Activated B cell treated with CpG ODN at 0.5 μM for 24 hours (primary cell): ENCODE results near the gene PCSK4. TPM values are rescaled to one million over a fixed set of nuclear protein-coding genes. Genes with fewer than 3 reads are reported as not detected.
A peak's percentile ranks its signal among the peaks of the same experiment; 100 is the strongest.
"Not testable (repeated sequence)": the region's sequence is repeated elsewhere in the genome, so short reads cannot be mapped to it uniquely, and the experiment has no call there.

Source experiments
- ATAC-seq: fragments of 200-7000 bp; cut with Tn5 transposase; one replicate; pipeline ENCODE4 v1.10.0; 2021; ENCODE audit warnings: low read depth, mild to moderate bottlenecking, moderate library complexity
- CTCF ChIA-PET: fragments of 350-600 bp; sonication (Branson Sonifier 250); formaldehyde crosslinking; loops from one replicate; lab custom pipeline; 2021; ENCODE audit warnings: antibody characterized with exemption; lab: Charles Lee
- POLR2A ChIA-PET: fragments of 350-600 bp; sonication (Branson Sonifier 250); formaldehyde crosslinking; loops from one replicate; lab custom pipeline; 2021; ENCODE audit warnings: antibody characterized with exemption; lab: Charles Lee
- DNase-seq: peaks from one replicate; pipeline ENCODE4 v3.0.0; 2022
- H3K27ac Mint-ChIP-seq: one replicate; pipeline ENCODE4 v1.8.0; 2020; ENCODE audit warnings: mixed read lengths
- H3K27me3 Mint-ChIP-seq: one replicate; pipeline ENCODE4 v1.8.0; 2021; ENCODE audit warnings: mixed read lengths
- H3K36me3 Mint-ChIP-seq: one replicate; pipeline ENCODE4 v1.8.0; 2021; ENCODE audit warnings: low read depth, mixed read lengths
- H3K4me1 Mint-ChIP-seq: one replicate; pipeline ENCODE4 v1.8.0; 2021; ENCODE audit warnings: mixed read lengths
- H3K4me3 Mint-ChIP-seq: one replicate; pipeline ENCODE4 v1.8.0; 2020; ENCODE audit warnings: mild to moderate bottlenecking, mixed read lengths
- H3K9me3 Mint-ChIP-seq: one replicate; pipeline ENCODE4 v1.8.0; 2020; ENCODE audit warnings: mixed read lengths
- intact Hi-C: fragments of 100-400 bp; cut with micrococcal nuclease; formaldehyde crosslinking; loops from one replicate; pipeline ENCODE4 v1.15.1; 2024
- total RNA-seq: library from RNA; stranded (reverse); gene quantifications from 2 replicates; pipeline ENCODE4 v1.2.3, GENCODE V29; 2022
- TF ChIP-seq, protein P1 (sequence below): fragments of 200-600 bp; IDR thresholded peaks from one replicate; pipeline ENCODE4 v1.8.0; 2022; ENCODE audit warnings: antibody characterized with exemption, mild to moderate bottlenecking

The PCSK4 gene
- total RNA-seq: 1.2 and 1.3 TPM in 2 replicates

DNA sequence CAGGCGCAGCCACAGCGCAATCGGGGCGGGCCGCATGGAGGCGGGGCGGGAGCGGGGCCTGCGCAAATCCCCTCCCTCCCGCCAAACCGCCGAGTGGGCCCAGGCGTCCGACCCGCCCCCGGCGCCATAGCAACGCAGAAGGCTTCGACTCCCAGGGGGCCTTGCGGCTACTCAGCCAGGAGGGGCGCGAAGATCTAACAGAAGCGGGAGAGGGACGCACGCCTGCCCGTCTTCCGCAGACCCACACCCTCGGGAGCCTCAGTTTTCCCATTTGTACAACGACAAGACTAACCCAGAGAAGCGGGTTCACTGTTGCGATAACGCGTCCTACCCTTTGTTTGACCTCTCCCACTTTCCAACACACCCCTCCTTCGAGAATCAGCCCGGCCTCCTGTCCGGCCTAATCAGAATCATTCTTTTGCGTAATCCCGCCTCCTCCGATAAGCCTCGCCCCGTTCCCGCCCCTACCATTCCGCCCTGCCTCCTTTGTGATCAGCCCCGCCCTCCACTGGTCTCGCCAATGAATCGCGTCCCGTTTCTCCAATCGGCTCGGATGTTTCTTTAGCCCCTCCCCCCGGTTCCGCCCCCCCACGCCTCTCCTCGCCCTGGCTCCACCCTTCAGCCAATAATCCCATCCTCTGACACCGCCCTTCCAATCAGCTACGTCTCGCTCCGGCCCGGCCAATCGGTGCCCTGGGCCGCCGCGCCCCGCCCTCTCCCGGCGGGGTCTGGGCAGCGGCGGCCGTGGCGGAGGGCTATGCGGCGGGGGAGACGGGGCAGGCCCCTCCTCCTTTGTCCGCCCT is at the start of gene PCSK4:
Gene PCSK4 (minus strand): TSS at position 40 of the 803 bp plus-strand sequence. CDS start 4 bp downstream, at position 36.
- Mint-ChIP-seq H3K9me3 (no peaks in the 10 kb centered on the region), H3K4me1 (peaks cover 12% of the 10 kb centered on the region), H3K36me3 (no peaks in the 10 kb centered on the region), H3K27me3 (peaks cover 5% of the 10 kb centered on the region), H3K27ac (peak within 1 kb of the TSS; percentile 88), H3K4me3 (peak within 1 kb of the TSS; percentile 89)
- peak; percentile 94 for DNase-seq
- intact Hi-C loops: loop anchor here (1.0 kb wide), 3 partner anchors 11 to 52 kb away; partner anchors contain the start of genes C19orf25 and RPS15
- ChIA-PET POLR2A (interaction anchor here (0.5 to 1.9 kb wide), 14 partner anchors 13 to 662 kb away, joined by 3 to 10 read pairs (median 5); partner anchors contain the start of genes CIRBP and FAM174C), CTCF (no interaction called here)
- TF ChIP-seq, protein P1, sequence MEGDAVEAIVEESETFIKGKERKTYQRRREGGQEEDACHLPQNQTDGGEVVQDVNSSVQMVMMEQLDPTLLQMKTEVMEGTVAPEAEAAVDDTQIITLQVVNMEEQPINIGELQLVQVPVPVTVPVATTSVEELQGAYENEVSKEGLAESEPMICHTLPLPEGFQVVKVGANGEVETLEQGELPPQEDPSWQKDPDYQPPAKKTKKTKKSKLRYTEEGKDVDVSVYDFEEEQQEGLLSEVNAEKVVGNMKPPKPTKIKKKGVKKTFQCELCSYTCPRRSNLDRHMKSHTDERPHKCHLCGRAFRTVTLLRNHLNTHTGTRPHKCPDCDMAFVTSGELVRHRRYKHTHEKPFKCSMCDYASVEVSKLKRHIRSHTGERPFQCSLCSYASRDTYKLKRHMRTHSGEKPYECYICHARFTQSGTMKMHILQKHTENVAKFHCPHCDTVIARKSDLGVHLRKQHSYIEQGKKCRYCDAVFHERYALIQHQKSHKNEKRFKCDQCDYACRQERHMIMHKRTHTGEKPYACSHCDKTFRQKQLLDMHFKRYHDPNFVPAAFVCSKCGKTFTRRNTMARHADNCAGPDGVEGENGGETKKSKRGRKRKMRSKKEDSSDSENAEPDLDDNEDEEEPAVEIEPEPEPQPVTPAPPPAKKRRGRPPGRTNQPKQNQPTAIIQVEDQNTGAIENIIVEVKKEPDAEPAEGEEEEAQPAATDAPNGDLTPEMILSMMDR: no peak
- peak; percentile 83 for ATAC-seq

DNA sequence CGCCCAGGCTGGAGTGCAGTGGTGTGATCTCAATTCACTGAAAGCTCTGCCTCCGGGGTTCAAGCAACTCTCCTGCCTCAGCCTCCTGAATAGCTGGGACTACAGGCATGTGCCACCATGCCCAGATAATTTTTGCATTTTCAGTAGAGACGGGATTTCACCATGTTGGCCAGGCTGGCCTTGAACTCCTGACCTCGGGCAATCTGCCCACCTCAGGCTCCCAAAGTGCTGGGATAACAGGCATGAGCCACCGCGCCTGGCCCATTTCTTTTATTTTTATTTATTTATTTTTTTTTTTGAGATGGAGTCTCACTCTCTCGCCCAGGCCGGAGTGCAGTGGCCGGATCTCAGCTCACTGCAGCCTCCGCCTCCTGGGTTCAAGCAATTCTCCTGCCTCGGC is 49.6 kb upstream of the PCSK4 start:
- CTCF ChIA-PET, H3K4me1 Mint-ChIP-seq, H3K36me3 Mint-ChIP-seq, H3K27ac Mint-ChIP-seq, intact Hi-C loops, H3K9me3 Mint-ChIP-seq, H3K4me3 Mint-ChIP-seq, ATAC-seq, DNase-seq: not testable (repeated sequence)
- POLR2A ChIA-PET: interaction anchor here (0.7 kb wide), 2 partner anchors 360 to 1571 kb away, joined by 3 to 12 read pairs; no protein-coding TSS in a partner anchor
- H3K27me3 Mint-ChIP-seq: peaks cover 18% of the 10 kb centered on the region

GRCh38 chr19:1538978-1539377 is 48.8 kb upstream of the PCSK4 start:
- no peak overlapping the region for H3K27ac Mint-ChIP-seq
- no peak for DNase-seq
- H3K4me1 Mint-ChIP-seq: no peaks in the 10 kb centered on the region
- POLR2A ChIA-PET: interaction anchor here (0.7 kb wide), 1 partner anchor 1572 kb away, joined by 3 read pairs; no protein-coding TSS in a partner anchor
- H3K4me3 Mint-ChIP-seq: no peak overlapping the region
- intact Hi-C loops: no loop called here
- H3K27me3 Mint-ChIP-seq: peaks cover 18% of the 10 kb centered on the region
- CTCF ChIA-PET: no interaction called here
- H3K9me3 Mint-ChIP-seq: no peaks in the 10 kb centered on the region
- no peak for ATAC-seq
- H3K36me3 Mint-ChIP-seq: no peaks in the 10 kb centered on the region
- TF ChIP-seq, protein P1: no peak

- H3K27ac Mint-ChIP-seq, ATAC-seq, H3K4me3 Mint-ChIP-seq, POLR2A ChIA-PET, H3K9me3 Mint-ChIP-seq, H3K36me3 Mint-ChIP-seq, CTCF ChIA-PET, H3K4me1 Mint-ChIP-seq, DNase-seq, intact Hi-C loops: not testable (repeated sequence)
- peaks cover 16% of the 10 kb centered on the region for H3K27me3 Mint-ChIP-seq
Measured at GRCh38 chr19:1535699-1536098, 45.5 kb upstream of the PCSK4 start.

- Mint-ChIP-seq H3K27me3 (peaks cover 14% of the 10 kb centered on the region), H3K36me3 (no peaks in the 10 kb centered on the region), H3K4me3 (no peak overlapping the region), H3K9me3 (no peaks in the 10 kb centered on the region), H3K27ac (no peak overlapping the region), H3K4me1 (no peaks in the 10 kb centered on the region)
- TF ChIP-seq, protein P1: no peak
- DNase-seq (no peak), ATAC-seq (no peak)
- intact Hi-C loops: no loop called here
- POLR2A ChIA-PET: interaction anchor here (0.6 kb wide), 1 partner anchor 56 kb away, joined by 4 read pairs; the partner anchor contains the start of gene C19orf25
- CTCF ChIA-PET: no interaction called here
Measured at GRCh38 chr19:1534972-1535371, 44.8 kb upstream of the PCSK4 start.
